Colonic mucosa (tissue), 4 donors: ENCODE results near the gene IL20RB. TPM values are rescaled to one million over a fixed set of nuclear protein-coding genes. Genes with fewer than 3 reads are reported as not detected.

ENCODE experiments used
- DNase-seq: peaks from one replicate; pipeline ENCODE4 v3.0.0-alpha.2; 2020
- H3K27ac ChIP-seq: fragments of 200-600 bp; one replicate; pipeline ENCODE4 v1.8.0; 2021
- H3K27me3 ChIP-seq: fragments of 200-600 bp; one replicate; pipeline ENCODE4 v1.8.0; 2021
- H3K36me3 ChIP-seq: fragments of 200-600 bp; one replicate; pipeline ENCODE4 v1.8.0; 2021
- H3K4me1 ChIP-seq: fragments of 200-600 bp; one replicate; pipeline ENCODE4 v1.8.0; 2021; ENCODE audit warnings: mild to moderate bottlenecking
- H3K4me3 ChIP-seq: fragments of 200-600 bp; one replicate; pipeline ENCODE4 v1.8.0; 2021
- H3K9ac ChIP-seq, 2 donors: one replicate each; pipeline ENCODE4 v1.7.0; 2013; ENCODE audit warnings: control low read depth in 2 of 2, low read depth in 2 of 2, low read length in 2 of 2
- H3K9me3 ChIP-seq: fragments of 200-600 bp; one replicate; pipeline ENCODE4 v1.8.0; 2021
- intact Hi-C: fragments of 100-400 bp; cut with DNase I; formaldehyde crosslinking; loops from one replicate; pipeline ENCODE4 v1.14.1; 2022
- total RNA-seq, 2 donors: library from RNA; stranded (reverse); fragmentation: NEBNext Ultra II Directional in 1 of 2; extraction: Animal tissue kit (Norgen Biotek cat#: 25700) in 1 of 2; gene quantifications; one replicate each; pipeline ENCODE4 v1.2.1, GENCODE V29; 2021
- TF ChIP-seq, protein P1 (sequence below): fragments of 200-600 bp; IDR thresholded peaks from one replicate; pipeline ENCODE4 v1.8.0; 2022; ENCODE audit warnings: antibody characterized with exemption, mild to moderate bottlenecking
- donor health status: healthy.
- donor health status: DM: no; HTN: no; CAD: no.
- donor health status: DM: no; HTN: no; CAD: no.

IL20RB gene
- total RNA-seq, 2 donors from 2014 or later, result 0.74 to 0.96 TPM

DNA sequence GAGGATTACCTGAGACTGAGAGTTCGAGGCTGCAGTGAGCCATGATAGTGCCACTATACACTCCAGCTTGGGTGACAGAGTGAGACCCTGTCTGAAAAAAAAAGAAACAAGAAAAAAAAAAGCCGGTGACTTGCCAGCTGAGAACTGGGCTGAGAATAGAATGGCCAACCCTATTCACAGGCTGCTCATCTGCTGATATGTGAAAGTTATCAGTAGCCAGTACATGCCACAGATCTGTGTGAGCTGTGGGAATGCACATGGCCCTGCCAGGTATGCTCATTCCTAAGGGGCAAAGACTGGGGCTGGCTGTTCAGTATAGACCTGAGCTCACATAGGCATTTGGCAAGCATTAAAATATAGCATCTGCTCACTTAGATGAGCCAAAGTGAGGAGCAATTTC lies 30.9 kb downstream of the IL20RB start:
- H3K9ac ChIP-seq, result no peak overlapping the region
- H3K36me3 ChIP-seq, result no peaks in the 10 kb centered on the region
- intact Hi-C loops, result no loop called here
- no peak overlapping the region for H3K27ac ChIP-seq
- H3K27me3 ChIP-seq, result no peaks in the 10 kb centered on the region
- H3K4me3 ChIP-seq, result no peak overlapping the region
- no peaks in the 10 kb centered on the region for H3K9me3 ChIP-seq
- no peaks in the 10 kb centered on the region for H3K4me1 ChIP-seq
- DNase-seq, result no peak
- TF ChIP-seq, protein P1, sequence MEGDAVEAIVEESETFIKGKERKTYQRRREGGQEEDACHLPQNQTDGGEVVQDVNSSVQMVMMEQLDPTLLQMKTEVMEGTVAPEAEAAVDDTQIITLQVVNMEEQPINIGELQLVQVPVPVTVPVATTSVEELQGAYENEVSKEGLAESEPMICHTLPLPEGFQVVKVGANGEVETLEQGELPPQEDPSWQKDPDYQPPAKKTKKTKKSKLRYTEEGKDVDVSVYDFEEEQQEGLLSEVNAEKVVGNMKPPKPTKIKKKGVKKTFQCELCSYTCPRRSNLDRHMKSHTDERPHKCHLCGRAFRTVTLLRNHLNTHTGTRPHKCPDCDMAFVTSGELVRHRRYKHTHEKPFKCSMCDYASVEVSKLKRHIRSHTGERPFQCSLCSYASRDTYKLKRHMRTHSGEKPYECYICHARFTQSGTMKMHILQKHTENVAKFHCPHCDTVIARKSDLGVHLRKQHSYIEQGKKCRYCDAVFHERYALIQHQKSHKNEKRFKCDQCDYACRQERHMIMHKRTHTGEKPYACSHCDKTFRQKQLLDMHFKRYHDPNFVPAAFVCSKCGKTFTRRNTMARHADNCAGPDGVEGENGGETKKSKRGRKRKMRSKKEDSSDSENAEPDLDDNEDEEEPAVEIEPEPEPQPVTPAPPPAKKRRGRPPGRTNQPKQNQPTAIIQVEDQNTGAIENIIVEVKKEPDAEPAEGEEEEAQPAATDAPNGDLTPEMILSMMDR, result no peak

DNA sequence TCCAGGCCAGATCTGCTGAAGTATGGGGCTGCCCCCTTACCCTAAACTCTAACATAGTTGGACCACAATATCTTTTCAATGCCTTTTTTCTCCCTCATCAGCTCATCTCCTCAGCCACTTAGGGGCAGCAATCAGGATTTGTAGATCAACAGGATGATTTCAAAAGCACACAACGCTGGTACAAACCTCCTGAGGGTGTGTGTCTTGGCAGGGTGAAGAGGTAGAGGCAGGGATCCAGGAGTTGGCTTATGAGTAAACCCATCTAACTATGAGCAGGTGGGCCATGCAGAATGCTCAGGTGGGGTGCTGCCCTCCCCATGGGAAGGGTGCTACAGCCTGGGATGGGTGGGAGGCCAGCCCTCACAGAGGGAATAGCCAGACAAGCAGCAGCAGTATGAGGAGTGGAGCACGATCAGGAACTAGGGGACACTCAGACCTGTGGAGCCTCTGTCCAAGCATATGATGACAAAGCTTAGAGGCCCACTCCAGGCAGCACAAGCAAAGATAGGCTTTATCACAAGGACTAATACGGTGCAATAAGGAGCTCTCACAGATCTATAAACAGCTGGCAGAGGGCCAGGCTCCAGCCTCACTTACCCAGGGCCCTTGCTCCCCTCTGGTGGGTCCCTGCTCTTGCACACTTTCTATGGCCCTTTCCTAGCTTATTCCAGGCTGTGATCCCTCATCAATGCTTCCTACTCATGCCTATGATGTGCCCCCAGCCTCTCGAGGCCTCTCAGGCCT lies 32.2 kb downstream of the IL20RB start:
- intact Hi-C loops, result no loop called here
- Histone ChIP-seq H3K27ac (no peak overlapping the region), H3K9ac (no peak overlapping the region), H3K4me3 (no peak overlapping the region), H3K9me3 (no peaks in the 10 kb centered on the region), H3K36me3 (no peaks in the 10 kb centered on the region), H3K27me3 (no peaks in the 10 kb centered on the region), H3K4me1 (no peaks in the 10 kb centered on the region)
- no peak for DNase-seq
- TF ChIP-seq, protein P1, result no peak

DNA sequence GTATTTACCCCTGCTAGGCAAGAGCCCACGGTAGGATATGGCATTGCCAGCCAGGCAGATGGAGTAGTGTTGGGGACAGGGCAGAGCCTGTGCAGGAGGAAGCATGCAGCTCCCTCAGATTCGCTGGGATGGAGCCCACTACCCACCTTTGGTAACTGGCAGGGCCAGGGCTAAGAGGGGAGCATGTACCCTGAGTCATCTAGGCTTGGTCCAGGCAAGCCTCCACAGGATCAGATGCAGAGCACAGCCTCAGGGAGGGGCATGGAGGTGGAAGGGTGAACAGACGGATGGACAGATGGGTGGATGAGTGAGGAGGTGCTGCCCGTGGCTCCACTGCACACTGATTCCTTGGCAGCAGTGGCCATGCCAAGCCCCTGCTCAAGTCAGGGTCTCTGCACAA lies 33.0 kb downstream of the IL20RB start:
- intact Hi-C loops, result no loop called here

DNA sequence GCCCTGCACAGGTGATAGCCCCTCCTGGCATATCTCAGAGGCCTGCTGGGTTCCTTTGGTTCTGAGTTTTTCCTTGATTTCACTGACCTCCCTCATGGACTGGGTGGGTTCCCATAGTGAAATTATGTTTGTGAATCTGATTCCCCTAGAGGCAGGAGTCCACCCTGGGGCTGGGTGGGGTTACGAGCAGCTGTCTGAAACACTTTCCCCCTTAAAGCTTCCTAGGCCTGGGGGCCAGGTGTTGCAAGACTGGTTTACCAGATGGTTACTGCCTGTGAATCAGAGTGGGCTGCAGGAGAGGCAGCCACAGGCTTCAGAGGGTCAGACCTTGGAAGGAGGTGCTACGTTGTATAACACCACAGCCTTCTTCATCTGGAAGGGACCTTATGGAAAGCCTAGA lies 34.3 kb downstream of the IL20RB start:
- Histone ChIP-seq H3K9ac (no peak overlapping the region), H3K27me3 (no peaks in the 10 kb centered on the region), H3K4me3 (no peak overlapping the region), H3K36me3 (no peaks in the 10 kb centered on the region), H3K9me3 (no peaks in the 10 kb centered on the region), H3K4me1 (no peaks in the 10 kb centered on the region), H3K27ac (no peak overlapping the region)
- DNase-seq, result no peak
- intact Hi-C loops, result no loop called here
- TF ChIP-seq, protein P1, result no peak

More for the DNA sequence above, 33.0 kb downstream of the IL20RB start:
- Histone ChIP-seq H3K4me3 (no peak overlapping the region), H3K27ac (no peak overlapping the region), H3K27me3 (no peaks in the 10 kb centered on the region), H3K9me3 (no peaks in the 10 kb centered on the region), H3K36me3 (no peaks in the 10 kb centered on the region), H3K4me1 (no peaks in the 10 kb centered on the region), H3K9ac (no peak overlapping the region)
- DNase-seq, result no peak
- TF ChIP-seq, protein P1, result no peak

DNA sequence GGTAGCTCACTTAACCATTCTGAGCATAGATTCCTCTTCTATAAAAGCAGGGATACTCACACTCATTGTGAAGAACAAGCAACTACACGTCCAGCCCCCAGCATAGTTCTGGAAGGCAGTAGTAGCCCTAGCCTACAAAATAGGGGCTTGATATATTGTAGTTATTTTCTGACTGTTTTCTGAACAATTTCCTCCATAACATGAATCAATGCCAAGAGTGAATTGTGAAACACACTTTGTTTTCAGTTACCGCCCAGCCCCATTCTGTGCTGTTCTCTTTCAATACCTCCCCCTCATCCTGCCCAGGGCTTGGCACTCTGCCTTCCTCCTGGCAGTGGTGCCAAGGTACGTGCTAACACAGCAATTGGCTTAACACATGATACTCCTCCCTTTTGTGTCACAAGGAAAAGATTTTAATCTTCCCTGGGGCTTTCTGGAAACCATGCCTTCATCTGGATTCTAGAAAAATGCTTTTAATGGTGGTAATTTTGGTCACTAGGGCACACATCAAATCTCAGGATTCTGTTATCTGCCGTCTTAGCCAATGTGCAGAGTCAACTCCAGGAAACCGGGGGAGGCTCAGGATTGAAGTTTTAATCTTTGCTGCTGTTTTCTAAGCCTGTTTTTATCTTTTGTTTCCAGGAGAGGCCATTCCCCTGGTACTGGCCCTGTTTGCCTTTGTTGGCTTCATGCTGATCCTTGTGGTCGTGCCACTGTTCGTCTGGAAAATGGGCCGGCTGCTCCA lies 37.2 kb downstream of the IL20RB start:
- TF ChIP-seq, protein P1, result no peak
- peak overlapping the region in 1 of 2 donors; percentile 49 for H3K9ac ChIP-seq

More for the DNA sequence above, 37.2 kb downstream of the IL20RB start:
- Histone ChIP-seq H3K4me3 (no peak overlapping the region), H3K27ac (peak overlapping the region; percentile 84), H3K36me3 (no peaks in the 10 kb centered on the region), H3K27me3 (no peaks in the 10 kb centered on the region), H3K9me3 (no peaks in the 10 kb centered on the region), H3K4me1 (no peaks in the 10 kb centered on the region)
- DNase-seq, result peak; percentile 93
- intact Hi-C loops, result no loop called here
